Subcutaneous adipose tissue (tissue), 4 donors: ENCODE measurements around the gene STK39. TPM values are rescaled to one million over a fixed set of nuclear protein-coding genes. Genes with fewer than 3 reads are reported as not detected.

ENCODE experiments used
- CTCF ChIP-seq: fragments of 450-650 bp; IDR thresholded peaks from one replicate; pipeline ENCODE4 v1.5.1; 2016; ENCODE audit warnings: low read depth, mild to moderate bottlenecking, control low read depth, antibody characterized with exemption, moderate library complexity
- total RNA-seq, 4 donors: library from RNA; depleted of rRNA; stranded (reverse); fragments of >200 nt; gene quantifications; one replicate each; pipeline ENCODE4 v1.1.0, GENCODE V29; 2016

Gene STK39
- total RNA-seq, 4 donors from 2014 or later: 40.1 to 68.6 (median 56.5) TPM

GRCh38 chr2:168278424-168278888, 31.1 kb upstream of the STK39 start:
- no peak for TF ChIP-seq CTCF

- TF ChIP-seq CTCF: no peak
Observed at GRCh38 chr2:168277276-168277675, 29.9 kb upstream of the STK39 start.

- TF ChIP-seq CTCF: no peak
Observed at GRCh38 chr2:168272225-168272624, 24.8 kb upstream of the STK39 start.

- TF ChIP-seq CTCF: no peak
Observed at GRCh38 chr2:168256448-168256847, 9.1 kb upstream of the STK39 start.

GRCh38 chr2:168255866-168256265, 8.5 kb upstream of the STK39 start:
- TF ChIP-seq CTCF: no peak

- no peak for TF ChIP-seq CTCF
Observed at GRCh38 chr2:168255103-168255502, 7.7 kb upstream of the STK39 start.

- TF ChIP-seq CTCF: no peak
Observed at GRCh38 chr2:168254158-168254935, 7.0 kb upstream of the STK39 start.
